ENCODE measurements around the gene ADI1.
"Not testable (repeated sequence)": the region's sequence is repeated elsewhere in the genome, so short reads cannot be mapped to it uniquely, and the experiment has no call there.

The ADI1 gene

GRCh38 chr2:3461801-3462492 is 57.4 kb downstream of the ADI1 start:
- DNase-seq: peak; percentile 45

- no peak for DNase-seq
Measured at GRCh38 chr2:3460831-3461800, 58.2 kb downstream of the ADI1 start.

GRCh38 chr2:3460156-3460555 is 59.2 kb downstream of the ADI1 start:
- no peak for DNase-seq

- no peak for DNase-seq
Measured at GRCh38 chr2:3459185-3460015, 59.9 kb downstream of the ADI1 start.

GRCh38 chr2:3458396-3459184 is 60.7 kb downstream of the ADI1 start:
- no peak for DNase-seq

- no peak for DNase-seq
Measured at GRCh38 chr2:3457524-3458395, 61.6 kb downstream of the ADI1 start.

GRCh38 chr2:3456125-3456524 is 63.2 kb downstream of the ADI1 start:
- DNase-seq: no peak

- no peak for DNase-seq
Measured at GRCh38 chr2:3454802-3455201, 64.5 kb downstream of the ADI1 start.

- DNase-seq: not testable (repeated sequence)
Measured at GRCh38 chr2:3454005-3454404, 65.3 kb downstream of the ADI1 start.

- DNase-seq: no peak
Measured at GRCh38 chr2:3453190-3453999, 65.9 kb downstream of the ADI1 start.

- no peak for DNase-seq
Measured at GRCh38 chr2:3451926-3452671, 67.2 kb downstream of the ADI1 start.

GRCh38 chr2:3451169-3451568 is 68.2 kb downstream of the ADI1 start:
- DNase-seq: no peak

- DNase-seq: no peak
Measured at GRCh38 chr2:3450385-3451010, 68.8 kb downstream of the ADI1 start.

- no peak for DNase-seq
Measured at GRCh38 chr2:3449936-3450335, 69.4 kb downstream of the ADI1 start.

GRCh38 chr2:3449086-3449485 is 70.2 kb downstream of the ADI1 start:
- no peak for DNase-seq

- not testable (repeated sequence) for DNase-seq
Measured at GRCh38 chr2:3448441-3448911, 70.9 kb downstream of the ADI1 start.

- DNase-seq: no peak
Measured at GRCh38 chr2:3447789-3448317, 71.5 kb downstream of the ADI1 start.
